Frontal cortex (tissue), 4 donors: ENCODE results near the gene LRTM2. TPM values are rescaled to one million over a fixed set of nuclear protein-coding genes. Genes with fewer than 3 reads are reported as not detected.
A peak's percentile ranks its signal among the peaks of the same experiment; 100 is the strongest.

Source experiments
- DNase-seq, 2 donors: peaks; one replicate each; pipeline ENCODE4 v3.0.0; 2012; ENCODE audit warnings: low spot score in 2 of 2
- FAIRE-seq: peaks from 2 replicates; lab custom pipeline; 2012; peaks lifted over from hg19 to GRCh38; lab: Jason Lieb, UNC
- total RNA-seq: library from RNA; depleted of rRNA; stranded (reverse); fragments of >200 nt; gene quantifications from one replicate; pipeline ENCODE4 v1.2.3, GENCODE V29; 2014
- donor health status: control.
- donor health status: control.
- donor health status: control.

The LRTM2 gene
- total RNA-seq, 1 donor from 2014 or later, result 1.6 TPM

DNA sequence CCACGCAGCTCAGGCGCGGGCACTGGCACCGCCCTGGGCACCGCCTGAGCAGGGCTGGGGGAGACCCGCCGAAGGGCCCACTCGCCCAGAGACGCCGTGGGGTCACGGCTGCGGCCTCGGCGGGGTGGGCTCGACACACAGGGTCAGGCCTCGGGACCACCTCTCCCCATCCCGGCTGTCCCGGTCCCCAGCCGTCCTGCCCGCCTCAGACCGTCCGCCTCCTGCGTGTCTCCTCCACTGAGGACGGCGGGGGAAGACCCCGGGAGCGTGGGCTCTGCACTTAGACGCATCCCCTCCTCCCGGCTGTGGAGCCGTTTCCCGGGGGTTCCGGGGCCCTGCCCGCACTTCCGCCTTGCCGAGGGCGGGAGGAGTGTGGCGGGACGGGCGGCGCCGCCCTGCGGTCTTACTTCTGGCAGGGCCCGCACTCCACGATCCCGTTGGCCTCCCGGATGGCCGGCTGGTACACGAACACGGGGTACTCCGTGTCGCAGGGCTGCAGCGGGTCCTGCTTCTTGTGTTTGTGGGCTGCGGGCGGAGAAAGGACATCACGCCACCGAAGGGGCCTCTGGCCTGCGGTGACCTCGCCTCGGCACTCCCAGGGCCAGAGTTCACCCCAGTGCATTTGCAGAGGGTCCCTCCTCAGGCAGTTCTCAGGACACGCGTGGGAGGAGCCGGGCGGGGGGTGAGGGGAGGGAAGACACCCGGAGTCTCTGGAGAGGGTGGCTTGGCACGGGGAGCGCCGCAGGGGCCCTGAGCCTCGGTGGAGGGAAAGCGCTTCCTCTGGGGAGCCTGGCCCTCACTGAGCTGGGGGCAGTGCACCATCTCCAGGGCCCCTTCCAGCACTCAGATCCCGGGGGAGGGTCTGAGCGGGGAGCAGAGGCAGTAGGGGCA is 23.1 kb upstream of the LRTM2 start:
- DNase-seq, result peak in 1 of 2 donors; percentile 20
- no peak for FAIRE-seq

DNA sequence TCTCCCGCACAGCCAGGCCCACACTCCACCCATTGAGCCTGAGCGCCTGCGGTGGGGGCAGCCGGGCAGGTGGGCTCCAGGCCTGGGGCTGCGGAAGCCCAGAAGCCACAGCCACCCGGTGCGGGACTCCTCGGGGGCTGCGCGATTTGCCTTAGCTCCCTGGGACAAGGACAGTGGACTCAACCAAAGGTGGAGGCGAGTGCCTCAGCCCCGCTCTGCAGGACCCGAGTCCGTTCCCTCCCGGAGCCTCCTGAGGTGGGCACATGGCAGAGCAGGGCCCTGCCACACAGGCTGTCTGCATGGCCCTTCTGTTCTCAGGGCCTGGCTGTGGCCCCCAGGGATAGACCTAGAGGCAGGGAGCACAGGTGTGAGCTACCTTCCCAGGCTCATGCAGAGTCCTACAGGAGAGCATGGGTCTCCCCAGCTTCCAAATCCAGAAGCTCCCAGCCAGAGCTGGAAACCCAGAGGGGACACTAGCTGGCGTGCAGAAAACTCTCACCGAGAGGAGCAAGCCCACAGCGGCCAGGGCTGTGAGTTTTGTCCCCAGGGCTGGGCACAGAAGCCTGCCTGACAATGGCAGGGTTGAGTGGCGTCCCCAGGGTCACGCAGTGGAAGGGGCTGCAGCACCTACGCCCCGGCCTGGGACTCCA is 22.2 kb upstream of the LRTM2 start:
- no peak for FAIRE-seq
- DNase-seq, result peak in 1 of 2 donors; percentile 4

DNA sequence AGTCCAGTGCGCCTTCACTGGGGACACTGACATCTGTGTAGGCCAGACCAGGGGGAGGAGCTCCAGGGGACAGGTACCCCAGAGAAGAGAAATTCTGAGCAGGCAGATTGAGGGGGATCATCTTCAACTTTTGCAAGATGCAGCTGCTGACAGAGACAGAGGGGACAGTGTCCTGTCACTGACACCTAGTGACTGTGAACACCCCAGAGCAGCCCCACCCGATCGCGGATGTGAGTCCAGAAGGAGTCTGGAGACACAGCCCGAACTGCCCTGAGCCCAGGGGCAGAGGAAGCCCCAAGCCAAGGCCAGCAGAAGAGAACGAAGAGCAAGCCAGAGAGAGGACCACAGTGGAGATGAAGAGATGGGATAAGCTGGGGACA is 21.7 kb upstream of the LRTM2 start:
- peak in 1 of 2 donors; percentile 2 for DNase-seq
- FAIRE-seq, result no peak

DNA sequence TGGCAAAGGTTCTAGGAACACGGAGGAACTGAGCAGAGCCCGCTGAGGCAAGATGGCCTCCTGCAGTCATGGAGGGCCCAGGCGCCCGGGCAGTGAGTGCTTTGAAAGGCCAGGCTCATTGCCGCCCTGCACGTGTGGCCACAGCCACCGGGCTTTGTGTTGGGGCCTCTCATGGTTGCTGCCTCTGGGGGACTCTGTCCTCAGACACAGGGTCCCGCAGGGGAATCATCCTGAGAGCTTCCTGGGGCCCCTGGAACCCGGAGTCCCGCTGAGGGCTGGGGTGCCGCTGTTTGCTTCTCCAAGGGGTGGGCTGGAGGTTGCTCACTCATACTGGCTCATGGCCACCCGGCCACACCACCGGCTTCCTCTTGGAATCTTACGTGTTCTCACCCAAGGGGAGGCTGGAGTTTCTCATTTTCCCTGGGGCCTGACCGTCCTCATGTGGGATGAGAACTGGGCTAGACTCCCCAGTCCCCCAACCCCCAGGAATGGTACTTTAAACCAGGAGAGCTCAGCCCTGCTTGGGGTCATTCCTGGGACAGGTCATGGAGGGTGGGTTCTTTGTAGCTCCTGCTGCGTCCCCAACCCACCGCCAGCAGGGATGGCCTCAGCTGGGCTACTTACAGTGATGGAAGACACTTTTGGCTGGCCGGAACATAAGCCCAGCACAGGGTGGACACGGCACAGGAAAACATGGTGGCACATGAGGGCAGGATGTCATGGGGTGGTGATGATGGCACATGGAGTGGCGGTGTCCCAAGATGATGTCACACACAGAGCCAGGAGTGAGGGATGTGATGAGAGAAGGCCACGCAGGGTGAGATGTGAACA is 21.1 kb upstream of the LRTM2 start:
- peak in 1 of 2 donors; percentile 4 for DNase-seq
- no peak for FAIRE-seq

DNA sequence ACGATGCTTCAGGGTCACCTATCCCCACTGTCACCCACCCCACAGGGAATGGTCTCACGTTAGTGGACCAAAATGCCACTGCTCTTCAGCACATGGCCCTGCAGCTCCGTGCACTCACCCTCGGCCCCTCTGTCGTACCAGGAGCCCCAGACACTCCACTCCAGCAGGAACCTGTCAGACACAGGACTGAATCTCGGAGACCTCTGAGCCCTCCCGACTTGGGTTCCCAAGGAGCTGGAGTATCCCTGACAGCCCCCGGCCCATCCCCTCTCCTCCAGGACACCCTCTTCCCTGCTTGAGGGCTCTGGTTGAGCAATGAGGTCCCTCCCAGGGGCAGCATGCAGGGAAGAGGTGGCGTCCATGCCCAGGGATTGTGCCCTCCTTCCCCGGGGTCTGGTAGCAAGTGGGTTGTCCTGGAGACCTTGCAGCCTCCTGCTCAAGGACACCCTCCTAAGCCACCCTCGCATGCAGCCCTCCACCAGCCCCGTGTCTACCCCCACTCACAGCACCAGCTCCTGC is 20.4 kb upstream of the LRTM2 start:
- DNase-seq (no peak), FAIRE-seq (no peak)

DNA sequence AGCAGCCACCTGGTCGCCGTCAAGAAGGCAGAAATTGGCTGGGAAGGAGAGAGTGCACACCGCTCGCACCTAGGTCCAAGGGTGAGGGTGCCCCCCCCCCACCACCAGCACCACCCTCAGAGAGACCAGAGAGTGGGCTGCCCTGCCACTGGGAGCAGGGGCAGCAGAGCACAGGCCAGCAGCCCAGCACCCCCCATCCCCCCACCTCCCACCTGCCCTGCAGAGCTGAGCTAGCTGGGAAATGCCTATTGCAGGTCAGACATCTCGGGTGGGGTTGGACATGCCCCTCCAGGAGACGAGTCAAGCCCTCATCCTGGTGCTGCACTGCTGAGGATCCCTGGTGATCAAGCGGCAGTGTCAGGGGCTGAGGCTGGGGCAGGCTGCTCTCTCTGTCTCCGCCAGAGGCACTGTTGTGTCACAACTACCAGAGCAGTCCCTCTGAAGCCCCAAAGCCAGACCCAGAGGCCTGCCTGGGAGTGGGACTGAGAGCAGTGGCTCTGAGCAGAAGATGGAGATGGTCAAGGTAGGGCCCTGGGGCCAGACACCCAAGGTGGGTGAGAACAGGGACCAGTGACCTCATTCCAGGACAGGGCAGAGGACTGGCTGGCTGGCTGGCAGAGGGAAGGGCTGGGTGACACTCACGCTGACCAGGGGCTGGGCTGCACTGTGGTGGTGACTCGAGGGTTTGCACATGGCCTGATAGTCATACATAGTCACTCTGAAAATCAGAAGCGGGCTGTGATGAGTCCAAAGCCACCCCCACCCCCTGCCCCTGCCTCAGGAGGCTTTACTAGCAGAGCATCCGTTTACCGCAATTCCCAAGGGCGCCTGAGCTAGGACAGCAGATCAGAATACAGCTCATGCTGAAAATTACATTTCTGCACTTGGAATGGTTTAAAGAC is 19.7 kb upstream of the LRTM2 start:
- FAIRE-seq, result no peak
- DNase-seq, result peak; percentile 4 to 9

DNA sequence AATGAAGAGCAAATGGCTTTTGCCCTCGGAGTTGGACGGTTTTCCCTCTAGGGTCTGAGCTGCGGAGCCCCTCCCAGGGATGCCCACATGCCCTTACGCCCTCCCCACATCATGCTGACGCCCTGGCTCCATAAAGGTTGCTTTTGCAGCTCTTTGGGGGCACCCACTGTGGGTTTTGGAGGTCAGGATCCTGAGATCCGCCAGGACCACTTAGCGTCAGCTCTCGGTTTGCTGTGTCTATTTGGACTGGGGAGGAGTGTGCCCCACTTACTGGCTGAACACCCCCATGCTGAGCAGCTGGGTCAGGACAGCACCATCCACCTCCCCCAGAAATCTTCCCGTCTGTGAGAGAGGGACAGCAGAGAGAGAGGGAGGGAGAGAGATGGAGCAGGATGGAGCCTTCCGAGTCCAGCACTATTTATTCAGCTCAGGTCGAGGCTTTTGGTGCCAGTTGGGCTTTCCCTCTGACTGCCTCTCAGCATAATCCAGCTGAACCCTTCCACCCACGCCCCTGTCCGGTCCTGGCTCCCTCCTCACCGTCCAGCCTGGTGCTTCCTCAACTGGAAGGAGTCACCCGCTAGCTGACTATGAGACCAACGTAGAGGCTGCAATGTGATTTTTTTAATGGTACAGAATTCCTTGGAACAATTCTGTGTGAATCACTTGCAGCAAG is 18.9 kb upstream of the LRTM2 start:
- FAIRE-seq (no peak), DNase-seq (peak; percentile 14 to 28)

DNA sequence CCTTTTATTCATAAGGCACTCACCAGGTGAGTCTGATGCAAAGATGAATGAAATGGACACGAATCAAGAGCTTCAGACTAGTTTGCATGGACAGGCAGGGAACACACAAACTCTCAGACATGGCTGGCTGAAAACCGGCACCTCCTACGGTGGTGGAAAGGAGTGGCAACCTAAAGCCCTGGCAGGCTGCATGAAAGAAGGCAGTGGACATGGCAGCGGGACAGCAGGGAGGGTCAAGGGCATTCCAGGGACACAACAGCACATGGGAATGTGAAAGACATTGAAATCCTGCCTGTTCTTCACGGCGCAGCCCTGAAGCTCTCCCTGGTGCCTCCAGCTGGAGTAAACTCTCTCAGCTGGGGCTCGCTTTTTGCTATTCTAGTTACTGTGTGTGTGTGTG is 16.6 kb upstream of the LRTM2 start:
- DNase-seq (no peak), FAIRE-seq (no peak)

DNA sequence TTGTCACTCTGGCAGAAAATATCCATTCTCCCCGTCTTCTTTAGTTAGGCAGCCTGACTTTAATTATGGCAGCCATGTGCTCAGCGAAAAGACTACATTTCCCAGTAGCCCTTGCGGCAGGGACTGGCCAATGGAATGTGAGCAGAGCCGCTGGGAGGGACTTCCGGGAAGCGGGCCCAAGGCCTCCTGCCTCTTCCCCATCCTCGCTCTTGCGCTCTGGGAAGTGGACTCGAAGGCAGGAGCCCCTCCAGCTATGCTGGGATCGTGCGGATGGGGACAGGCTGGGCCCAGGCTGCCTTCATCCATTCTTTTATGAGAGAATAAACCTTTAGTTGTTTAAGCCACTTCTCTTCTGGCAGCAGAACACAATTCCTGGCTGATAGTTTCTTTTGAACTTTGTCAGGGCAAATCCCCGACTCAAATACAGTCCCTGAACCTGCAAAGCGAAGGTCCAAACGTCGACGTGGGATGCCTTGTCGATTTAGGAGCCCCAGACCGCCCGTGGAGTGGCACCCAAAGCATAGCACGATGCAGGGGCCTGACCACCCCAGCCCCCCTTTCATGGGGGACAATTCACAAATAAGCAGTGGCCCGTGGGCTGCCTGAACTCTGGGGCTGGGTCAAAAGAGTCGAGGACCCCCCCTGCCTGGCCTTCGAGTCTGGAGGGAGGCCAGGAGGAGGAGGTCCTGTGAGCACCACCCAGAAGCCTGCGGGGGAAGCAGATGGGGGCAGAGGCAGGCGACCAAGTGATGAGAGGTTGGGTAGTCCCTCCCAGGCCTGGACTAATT is 15.6 kb upstream of the LRTM2 start:
- peak; percentile 80 to 93 for DNase-seq
- no peak for FAIRE-seq

DNA sequence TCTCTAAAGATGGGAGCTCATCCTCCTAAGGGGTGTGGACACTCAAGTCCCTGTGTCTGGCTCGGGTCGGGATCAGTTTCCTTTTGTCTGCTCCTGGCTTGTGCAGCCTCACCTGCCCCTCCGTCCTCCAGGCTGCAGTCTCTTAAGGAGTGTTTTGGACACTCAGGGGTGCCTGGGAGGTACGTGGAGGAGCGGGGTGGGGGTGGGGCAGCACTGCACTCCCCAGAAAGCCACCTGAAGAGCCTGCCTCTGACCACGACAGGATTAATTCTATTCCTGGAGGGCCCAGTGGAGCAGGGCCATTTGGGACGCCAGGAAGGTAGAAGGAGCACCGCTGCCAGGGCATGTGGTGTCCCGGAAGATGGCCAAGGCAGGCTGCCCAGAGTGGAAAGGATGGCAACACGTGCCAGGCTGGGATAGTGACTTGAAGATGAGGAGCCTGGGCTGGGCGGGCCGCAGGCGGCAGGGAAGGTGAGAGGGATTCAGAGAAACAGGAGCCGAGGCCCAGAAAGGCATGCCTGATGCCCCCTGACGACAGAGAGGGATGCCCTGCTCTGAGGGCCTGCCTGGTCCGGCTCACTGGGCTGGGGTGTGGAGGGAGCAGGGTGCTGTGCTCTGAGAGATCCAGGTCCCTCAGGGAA is 14.8 kb upstream of the LRTM2 start:
- no peak for FAIRE-seq
- no peak for DNase-seq

DNA sequence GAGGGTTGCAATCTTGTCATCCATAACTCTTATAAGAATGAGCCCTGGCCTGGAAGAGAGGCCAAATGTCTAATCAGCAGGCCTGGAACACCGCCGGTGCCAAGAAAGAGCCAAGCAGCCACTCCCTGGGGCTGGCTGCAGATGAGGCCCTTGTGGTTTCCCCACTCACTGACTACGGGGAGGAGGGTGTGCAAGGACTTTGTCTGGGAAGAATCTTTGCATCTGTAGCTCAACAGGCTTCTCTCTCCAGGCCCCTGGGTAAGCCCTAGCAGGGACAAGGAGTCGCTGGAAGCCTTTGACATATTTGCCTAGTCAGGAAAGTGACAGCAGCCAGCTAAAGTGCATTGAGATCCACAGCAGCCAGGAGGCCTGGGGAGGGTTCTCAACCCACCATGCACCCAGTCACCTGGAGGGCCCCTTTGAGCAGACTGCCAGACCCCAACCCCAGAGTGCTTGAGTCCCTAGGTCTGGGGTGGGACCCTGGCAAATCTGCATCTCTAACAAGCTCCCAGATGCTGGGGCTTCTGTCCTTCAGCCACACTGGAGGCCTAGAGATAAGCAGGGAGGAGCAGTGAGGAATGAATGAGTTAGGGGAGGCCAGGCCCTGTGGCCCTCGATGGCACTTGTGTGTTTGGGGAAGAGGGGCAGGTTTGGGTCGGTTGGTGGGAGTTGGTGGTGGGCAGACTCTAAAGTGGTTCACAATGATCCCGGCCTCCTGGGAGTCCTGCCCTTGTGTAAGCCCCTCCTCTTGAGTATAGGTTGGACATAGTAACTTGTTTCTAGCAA is 13.9 kb upstream of the LRTM2 start:
- FAIRE-seq (no peak), DNase-seq (no peak)

DNA sequence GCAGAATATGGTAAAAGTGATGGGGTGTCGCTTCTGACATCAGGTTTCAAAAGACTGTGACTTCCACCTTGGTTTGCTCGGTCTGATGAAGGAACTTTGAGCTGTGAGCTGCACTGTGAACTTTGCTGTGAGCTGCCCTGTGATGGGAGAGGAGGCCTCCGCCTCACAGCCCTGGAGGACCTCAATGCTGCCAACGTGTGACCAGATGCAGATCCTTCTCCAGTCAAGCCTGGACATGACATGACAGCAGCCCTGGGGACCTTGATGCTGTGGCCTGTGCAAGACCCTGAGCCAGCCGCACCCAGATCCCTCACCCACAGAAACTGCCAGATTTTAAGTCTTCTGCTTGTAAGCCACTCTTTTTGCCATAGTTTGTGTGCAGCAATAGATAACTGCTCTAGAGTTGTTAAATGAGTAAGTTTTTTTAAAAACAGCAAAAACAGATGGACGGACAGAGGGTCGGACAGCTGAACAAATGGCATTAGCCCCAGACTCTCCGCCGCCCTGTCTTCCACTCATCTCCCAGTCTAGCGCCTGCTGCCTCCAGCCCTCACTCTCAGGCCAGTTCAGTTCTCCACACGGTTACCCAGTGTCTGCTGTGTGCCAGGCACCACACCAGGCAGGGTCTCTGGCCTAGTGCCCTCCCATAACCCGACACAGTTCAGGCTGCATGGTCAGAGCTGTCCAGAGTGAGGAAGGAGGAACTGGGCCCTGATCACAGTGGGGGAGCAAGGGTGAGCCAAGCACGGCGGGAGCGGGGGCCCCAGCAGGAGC is 13.1 kb upstream of the LRTM2 start:
- no peak for DNase-seq
- FAIRE-seq, result no peak

DNA sequence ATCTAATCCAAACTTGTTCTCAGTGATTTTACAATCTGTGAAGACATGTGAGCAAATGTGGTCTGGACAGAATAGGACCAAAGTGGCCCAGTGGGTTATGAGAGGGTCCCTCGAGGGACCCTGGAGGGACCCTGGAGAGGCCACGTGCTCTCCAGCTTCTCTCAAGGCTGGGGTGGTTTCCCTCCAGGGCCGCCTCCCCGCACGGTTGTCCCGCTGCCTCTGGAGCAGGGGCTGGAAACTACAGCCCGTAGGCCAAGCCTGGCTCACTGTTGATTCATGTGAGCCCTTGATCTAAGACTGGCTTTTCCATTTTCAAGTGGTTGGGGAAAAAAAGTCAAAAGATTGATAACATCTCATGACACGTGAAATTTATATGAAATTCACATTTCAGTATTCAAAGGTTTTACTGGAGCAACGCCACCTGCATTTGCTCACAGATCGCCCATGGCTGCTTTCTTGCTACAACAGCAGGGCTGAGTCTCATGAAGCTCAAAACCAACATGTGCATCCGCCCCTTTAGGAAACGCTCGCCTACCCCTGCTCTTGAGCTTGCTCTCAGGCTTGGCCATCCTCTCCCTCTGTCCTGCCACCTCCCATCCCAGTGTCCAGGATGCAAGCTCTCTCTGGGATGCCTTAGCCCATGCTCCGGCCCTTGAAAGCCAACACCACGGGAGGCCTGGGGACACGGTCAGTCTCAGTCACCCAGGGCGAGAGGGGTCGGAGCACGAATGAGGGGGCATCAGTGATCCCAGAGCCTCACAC is 12.1 kb upstream of the LRTM2 start:
- DNase-seq, result no peak
- FAIRE-seq, result no peak

DNA sequence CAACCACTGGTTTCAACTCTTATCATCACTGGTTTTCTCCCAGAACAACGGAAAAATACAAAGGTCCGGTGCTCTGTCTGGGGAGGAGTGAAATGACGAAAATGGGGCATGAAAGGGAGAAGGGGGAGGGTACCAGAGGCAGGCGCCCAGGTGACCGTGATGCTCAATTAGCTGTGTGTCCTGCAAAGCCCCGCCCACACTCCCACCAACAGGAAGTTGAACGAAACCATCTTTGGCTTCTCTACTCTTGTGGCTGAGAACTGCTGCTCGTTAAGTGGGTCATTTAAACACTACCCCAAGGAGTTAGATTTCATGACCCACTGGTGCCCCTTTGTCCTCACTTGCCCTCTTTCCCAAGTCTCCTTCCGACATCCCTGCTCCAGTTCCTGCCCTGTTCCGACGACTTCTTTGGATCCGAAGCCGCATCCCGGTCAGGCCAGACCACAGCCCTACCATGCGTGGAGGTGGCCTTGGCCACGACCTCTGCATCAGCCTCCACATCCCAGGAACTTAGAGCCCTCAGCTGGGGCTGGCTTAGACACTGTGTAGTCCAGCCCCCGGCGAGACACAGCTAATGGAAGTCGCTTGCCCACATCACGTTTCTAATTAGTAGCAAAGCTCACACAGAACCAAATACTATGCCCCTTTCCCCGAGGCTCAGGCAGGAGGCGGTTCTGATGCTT is 11.4 kb upstream of the LRTM2 start:
- no peak for FAIRE-seq
- no peak for DNase-seq
